Glutamatergic neuron (in vitro differentiated cells): Measurements from ENCODE around the gene E4F1. TPM values are rescaled to one million over a fixed set of nuclear protein-coding genes. Genes with fewer than 3 reads are reported as not detected.
"Not testable (repeated sequence)": the region's sequence is repeated elsewhere in the genome, so short reads cannot be mapped to it uniquely, and the experiment has no call there.

Source experiments
- DNase-seq: peaks from one replicate; pipeline ENCODE4 v3.0.0; 2022
- H3K27ac Mint-ChIP-seq: one replicate; pipeline ENCODE4 v1.8.0; 2020; ENCODE audit warnings: mild to moderate bottlenecking, mixed read lengths, inconsistent platforms; ENCODE audit not compliant: unreplicated experiment
- H3K27me3 Mint-ChIP-seq: one replicate; pipeline ENCODE4 v1.8.0; 2020; ENCODE audit warnings: mild to moderate bottlenecking, moderate library complexity, mixed read lengths, inconsistent platforms; ENCODE audit not compliant: unreplicated experiment
- H3K36me3 Mint-ChIP-seq: one replicate; pipeline ENCODE4 v1.8.0; 2020; ENCODE audit warnings: mild to moderate bottlenecking, mixed read lengths, inconsistent platforms; ENCODE audit not compliant: unreplicated experiment
- H3K4me1 Mint-ChIP-seq: one replicate; pipeline ENCODE4 v1.8.0; 2020; ENCODE audit warnings: mild to moderate bottlenecking, low read depth, mixed read lengths, inconsistent platforms; ENCODE audit not compliant: unreplicated experiment
- H3K4me3 Mint-ChIP-seq: one replicate; pipeline ENCODE4 v1.8.0; 2020; ENCODE audit warnings: mild to moderate bottlenecking, mixed read lengths, inconsistent platforms; ENCODE audit not compliant: unreplicated experiment
- H3K9me3 Mint-ChIP-seq: one replicate; pipeline ENCODE4 v1.8.0; 2020; ENCODE audit warnings: mild to moderate bottlenecking, moderate library complexity, mixed read lengths, inconsistent platforms; ENCODE audit not compliant: unreplicated experiment
- total RNA-seq: library from RNA; stranded (reverse); fragmentation: NEBNext Ultra II Directional; extraction: Animal tissue kit (Norgen Biotek cat#: 25700); gene quantifications from one replicate; pipeline ENCODE4 v1.2.1, GENCODE V29; 2021; ENCODE audit not compliant: unreplicated experiment
- TF ChIP-seq, protein P1 (sequence below): fragments of 200-600 bp; sonication (generic); IDR thresholded peaks from one replicate; pipeline ENCODE4 v1.5.0; 2021; ENCODE audit not compliant: partially characterized antibody, unreplicated experiment

Gene E4F1
- total RNA-seq, 1 donor from 2014 or later = 53.4 TPM

DNA sequence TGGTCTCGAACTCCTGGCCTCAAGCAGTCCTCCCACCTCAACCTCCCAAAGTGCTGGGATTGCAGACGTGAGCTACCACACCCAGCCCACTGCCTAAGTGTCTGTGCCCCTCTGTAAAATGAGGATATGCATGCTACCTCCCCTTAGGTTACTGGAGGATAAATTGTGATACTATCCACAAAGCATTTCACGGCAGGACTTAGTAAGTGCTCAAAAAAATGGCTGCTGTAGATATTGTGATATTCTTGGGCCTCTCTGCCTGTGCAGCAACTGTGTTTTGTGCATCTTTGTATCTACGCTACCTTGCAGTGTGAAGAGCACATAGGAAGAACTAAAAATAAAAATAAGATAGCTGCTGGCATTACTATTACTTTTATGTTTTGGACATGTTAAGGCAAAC is 25.1 kb upstream of the E4F1 start:
- TF ChIP-seq, protein P1, sequence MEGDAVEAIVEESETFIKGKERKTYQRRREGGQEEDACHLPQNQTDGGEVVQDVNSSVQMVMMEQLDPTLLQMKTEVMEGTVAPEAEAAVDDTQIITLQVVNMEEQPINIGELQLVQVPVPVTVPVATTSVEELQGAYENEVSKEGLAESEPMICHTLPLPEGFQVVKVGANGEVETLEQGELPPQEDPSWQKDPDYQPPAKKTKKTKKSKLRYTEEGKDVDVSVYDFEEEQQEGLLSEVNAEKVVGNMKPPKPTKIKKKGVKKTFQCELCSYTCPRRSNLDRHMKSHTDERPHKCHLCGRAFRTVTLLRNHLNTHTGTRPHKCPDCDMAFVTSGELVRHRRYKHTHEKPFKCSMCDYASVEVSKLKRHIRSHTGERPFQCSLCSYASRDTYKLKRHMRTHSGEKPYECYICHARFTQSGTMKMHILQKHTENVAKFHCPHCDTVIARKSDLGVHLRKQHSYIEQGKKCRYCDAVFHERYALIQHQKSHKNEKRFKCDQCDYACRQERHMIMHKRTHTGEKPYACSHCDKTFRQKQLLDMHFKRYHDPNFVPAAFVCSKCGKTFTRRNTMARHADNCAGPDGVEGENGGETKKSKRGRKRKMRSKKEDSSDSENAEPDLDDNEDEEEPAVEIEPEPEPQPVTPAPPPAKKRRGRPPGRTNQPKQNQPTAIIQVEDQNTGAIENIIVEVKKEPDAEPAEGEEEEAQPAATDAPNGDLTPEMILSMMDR = no peak
- Mint-ChIP-seq H3K27me3 (peaks cover 25% of the 10 kb centered on the region), H3K9me3 (peaks cover 2% of the 10 kb centered on the region), H3K36me3 (peaks cover 5% of the 10 kb centered on the region), H3K27ac (no peak overlapping the region), H3K4me3 (no peak overlapping the region), H3K4me1 (no peaks in the 10 kb centered on the region)
- no peak for DNase-seq

DNA sequence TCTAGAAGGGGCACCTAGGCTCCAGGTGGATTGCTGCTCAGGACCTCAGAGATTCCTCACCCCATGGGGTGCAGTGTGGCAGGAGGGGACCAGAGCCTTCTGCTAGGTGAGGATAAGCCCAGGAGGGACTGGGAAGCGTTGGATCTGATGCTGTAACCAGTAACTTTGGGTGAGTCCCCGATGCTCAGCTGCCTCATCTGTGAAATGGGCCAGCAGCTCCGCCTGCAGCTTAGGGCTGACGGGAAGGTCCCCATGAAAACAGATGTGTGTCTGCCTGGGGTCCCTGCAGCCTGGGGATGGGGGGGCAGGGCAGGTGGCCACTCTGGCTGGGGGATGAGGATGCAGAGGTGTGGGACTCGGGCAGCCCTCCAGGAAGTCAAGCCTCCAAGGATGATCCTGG is 24.3 kb upstream of the E4F1 start:
- Mint-ChIP-seq H3K27me3 (peaks cover 25% of the 10 kb centered on the region), H3K9me3 (peaks cover 5% of the 10 kb centered on the region), H3K4me3 (no peak overlapping the region), H3K36me3 (peaks cover 5% of the 10 kb centered on the region), H3K4me1 (no peaks in the 10 kb centered on the region), H3K27ac (no peak overlapping the region)
- TF ChIP-seq, protein P1 = no peak
- no peak for DNase-seq

DNA sequence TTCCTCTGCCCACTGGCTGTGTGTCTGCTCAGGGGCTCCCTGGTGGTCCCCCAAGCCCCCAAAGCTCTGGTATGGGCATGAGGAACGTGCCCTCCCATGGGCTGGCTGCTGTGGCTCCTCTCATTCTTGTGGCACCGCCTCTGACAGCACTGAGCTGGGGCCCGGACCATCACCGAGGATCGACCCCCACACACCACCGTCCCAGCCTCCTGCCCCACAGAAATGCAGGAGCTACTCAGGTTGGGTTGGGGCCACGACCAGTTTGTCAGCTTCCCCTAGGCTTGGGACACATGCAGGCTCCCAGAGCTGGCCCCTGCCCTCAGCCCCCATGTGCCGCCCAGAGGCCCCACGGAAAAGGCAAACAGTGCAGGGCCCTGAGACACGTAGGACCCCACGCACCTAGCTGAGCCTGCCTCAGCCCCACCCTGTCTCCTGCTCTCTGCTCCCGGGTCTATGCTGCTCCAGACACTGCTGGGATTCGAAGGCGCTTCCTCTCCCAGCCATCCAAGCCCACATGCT is 23.7 kb upstream of the E4F1 start:
- Mint-ChIP-seq H3K36me3 (peaks cover 5% of the 10 kb centered on the region), H3K4me3 (no peak overlapping the region), H3K4me1 (peaks cover 2% of the 10 kb centered on the region), H3K27me3 (peaks cover 21% of the 10 kb centered on the region), H3K27ac (no peak overlapping the region), H3K9me3 (peaks cover 8% of the 10 kb centered on the region)
- no peak for DNase-seq
- TF ChIP-seq, protein P1 = no peak

DNA sequence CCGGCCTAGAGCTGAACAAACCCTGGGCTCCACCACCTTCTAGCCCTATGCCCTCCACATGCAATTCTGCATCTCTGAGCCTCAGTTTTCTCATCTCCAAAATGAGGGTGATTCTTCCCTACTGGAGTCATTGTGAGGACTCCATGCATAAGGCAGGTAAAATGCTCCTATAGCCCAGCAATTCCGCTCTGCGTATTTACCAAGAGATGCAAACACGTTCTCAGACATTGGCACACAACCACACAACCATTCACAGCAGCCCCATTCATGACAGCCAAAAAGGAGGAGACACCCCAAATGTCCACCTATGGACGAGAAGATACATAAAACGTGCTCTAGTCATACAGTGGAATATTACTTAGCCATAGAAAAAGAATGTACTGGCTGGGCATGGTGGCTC is 23.1 kb upstream of the E4F1 start:
- Mint-ChIP-seq H3K4me3 (no peak overlapping the region), H3K27me3 (peaks cover 20% of the 10 kb centered on the region), H3K9me3 (peaks cover 8% of the 10 kb centered on the region), H3K4me1 (peaks cover 2% of the 10 kb centered on the region), H3K27ac (no peak overlapping the region), H3K36me3 (peaks cover 5% of the 10 kb centered on the region)
- no peak for DNase-seq
- TF ChIP-seq, protein P1 = no peak

DNA sequence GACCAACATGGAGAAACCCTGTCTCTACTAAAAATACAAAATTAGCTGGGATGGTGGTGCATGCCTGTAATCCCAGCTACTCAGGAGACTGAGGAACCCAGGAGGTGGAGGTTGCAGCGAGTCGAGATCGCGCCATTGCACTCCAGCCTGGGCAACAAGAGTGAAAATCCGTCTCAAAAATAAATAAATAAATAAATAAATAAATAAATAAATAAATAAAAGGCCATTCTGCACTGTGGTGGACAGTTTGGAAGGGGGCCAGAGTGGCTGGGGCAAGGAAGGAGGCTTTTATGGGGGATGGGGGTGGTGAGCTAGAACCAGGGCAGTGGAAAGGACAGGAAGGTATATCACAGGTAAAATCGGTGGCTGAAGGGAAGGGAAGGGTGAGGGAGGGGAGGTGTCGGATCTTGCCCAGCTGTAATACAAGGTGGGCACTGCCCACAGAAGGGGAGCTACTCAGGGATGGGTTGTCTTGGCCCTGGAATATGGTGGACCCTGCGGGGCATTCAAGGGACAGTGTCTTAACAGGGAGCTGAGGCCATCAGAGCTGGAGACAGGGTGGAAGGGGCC is 20.2 kb upstream of the E4F1 start:
- H3K27ac Mint-ChIP-seq, H3K36me3 Mint-ChIP-seq, DNase-seq, H3K4me1 Mint-ChIP-seq: not testable (repeated sequence)
- peak overlapping the region; percentile 49 for H3K4me3 Mint-ChIP-seq
- peaks cover 15% of the 10 kb centered on the region for H3K9me3 Mint-ChIP-seq
- H3K27me3 Mint-ChIP-seq = peaks cover 22% of the 10 kb centered on the region
